Measurements from ENCODE around the gene LGALS9.

LGALS9 gene

GRCh38 chr17:27602721-27603420, 28.1 kb upstream of the LGALS9 start:
- in situ Hi-C loops (cut with HindIII; ENCODE audit: low sequenced_read_pairs) = no loop called here

- in situ Hi-C loops (cut with HindIII; ENCODE audit: low sequenced_read_pairs) = no loop called here
Observed at GRCh38 chr17:27603421-27603770, 27.6 kb upstream of the LGALS9 start.

- in situ Hi-C loops (cut with HindIII; ENCODE audit: low sequenced_read_pairs) = no loop called here
Observed at GRCh38 chr17:27603880-27604794, 26.9 kb upstream of the LGALS9 start.

- in situ Hi-C loops (cut with HindIII; ENCODE audit: low sequenced_read_pairs) = no loop called here
Observed at GRCh38 chr17:27605409-27605808, 25.6 kb upstream of the LGALS9 start.

GRCh38 chr17:27607521-27608091, 23.4 kb upstream of the LGALS9 start:
- in situ Hi-C loops (cut with HindIII; ENCODE audit: low sequenced_read_pairs) = no loop called here

GRCh38 chr17:27608328-27609230, 22.4 kb upstream of the LGALS9 start:
- in situ Hi-C loops (cut with HindIII; ENCODE audit: low sequenced_read_pairs) = no loop called here

- in situ Hi-C loops (cut with HindIII; ENCODE audit: low sequenced_read_pairs) = no loop called here
Observed at GRCh38 chr17:27609611-27610303, 21.2 kb upstream of the LGALS9 start.

GRCh38 chr17:27610304-27610677, 20.7 kb upstream of the LGALS9 start:
- in situ Hi-C loops (cut with HindIII; ENCODE audit: low sequenced_read_pairs) = no loop called here

GRCh38 chr17:27612160-27612770, 18.7 kb upstream of the LGALS9 start:
- in situ Hi-C loops (cut with HindIII; ENCODE audit: low sequenced_read_pairs) = no loop called here

- in situ Hi-C loops (cut with HindIII; ENCODE audit: low sequenced_read_pairs) = no loop called here
Observed at GRCh38 chr17:27613433-27613832, 17.6 kb upstream of the LGALS9 start.

GRCh38 chr17:27615121-27615520, 15.9 kb upstream of the LGALS9 start:
- in situ Hi-C loops (cut with HindIII; ENCODE audit: low sequenced_read_pairs) = no loop called here

- in situ Hi-C loops (cut with HindIII; ENCODE audit: low sequenced_read_pairs) = no loop called here
Observed at GRCh38 chr17:27616414-27616813, 14.6 kb upstream of the LGALS9 start.

- in situ Hi-C loops (cut with HindIII; ENCODE audit: low sequenced_read_pairs) = no loop called here
Observed at GRCh38 chr17:27618417-27618816, 12.6 kb upstream of the LGALS9 start.

GRCh38 chr17:27620721-27621120, 10.3 kb upstream of the LGALS9 start:
- in situ Hi-C loops (cut with HindIII; ENCODE audit: low sequenced_read_pairs) = no loop called here

GRCh38 chr17:27621536-27621935, 9.5 kb upstream of the LGALS9 start:
- in situ Hi-C loops (cut with HindIII; ENCODE audit: low sequenced_read_pairs) = no loop called here

- in situ Hi-C loops (cut with HindIII; ENCODE audit: low sequenced_read_pairs) = no loop called here
Observed at GRCh38 chr17:27621942-27622559, 8.9 kb upstream of the LGALS9 start.

- in situ Hi-C loops (cut with HindIII; ENCODE audit: low sequenced_read_pairs) = no loop called here
Observed at GRCh38 chr17:27622986-27623385, 8.0 kb upstream of the LGALS9 start.

- in situ Hi-C loops (cut with HindIII; ENCODE audit: low sequenced_read_pairs) = no loop called here
Observed at GRCh38 chr17:27623614-27624013, 7.4 kb upstream of the LGALS9 start.

- in situ Hi-C loops (cut with HindIII; ENCODE audit: low sequenced_read_pairs) = no loop called here
Observed at GRCh38 chr17:27624539-27624938, 6.4 kb upstream of the LGALS9 start.

Data from DLD1 (cell line).